GM12874 (cell line): ENCODE measurements around the gene LRRFIP1.

Experiments used
- TF ChIP-seq, protein P1 (sequence below): IDR thresholded peaks from 2 replicates; pipeline ENCODE4 v1.5.1; 2011; ENCODE audit warnings: low read depth, mild to moderate bottlenecking, control low read depth, low read length, moderate library complexity; ENCODE audit not compliant: insufficient read depth

Gene LRRFIP1

DNA sequence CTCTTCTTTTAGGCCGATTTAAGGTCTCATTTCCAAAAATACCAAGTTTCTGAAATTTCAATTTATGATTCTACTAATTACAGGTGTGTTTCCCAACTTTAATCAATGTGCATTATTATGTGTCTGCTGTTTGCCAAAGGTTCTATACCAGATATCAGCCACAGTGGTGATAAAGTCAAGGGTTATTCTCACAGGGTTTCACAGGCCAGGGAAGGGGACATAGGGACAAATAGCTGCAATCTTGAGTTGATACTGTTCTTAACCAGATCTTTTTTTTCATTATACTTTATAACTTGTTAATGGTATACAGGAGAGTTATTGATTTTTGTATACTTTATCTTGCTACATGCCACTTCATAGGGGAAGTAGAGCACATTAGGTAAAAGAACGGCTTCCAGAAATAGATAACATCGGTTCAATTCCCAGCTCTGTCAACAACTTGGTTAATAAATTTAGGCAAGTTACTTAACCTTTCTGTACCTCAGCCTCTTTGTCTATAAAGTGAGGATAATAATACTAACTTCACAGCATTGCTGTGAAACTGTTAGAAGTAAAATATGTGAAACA lies 200.1 kb downstream of the LRRFIP1 start:
- TF ChIP-seq, protein P1, sequence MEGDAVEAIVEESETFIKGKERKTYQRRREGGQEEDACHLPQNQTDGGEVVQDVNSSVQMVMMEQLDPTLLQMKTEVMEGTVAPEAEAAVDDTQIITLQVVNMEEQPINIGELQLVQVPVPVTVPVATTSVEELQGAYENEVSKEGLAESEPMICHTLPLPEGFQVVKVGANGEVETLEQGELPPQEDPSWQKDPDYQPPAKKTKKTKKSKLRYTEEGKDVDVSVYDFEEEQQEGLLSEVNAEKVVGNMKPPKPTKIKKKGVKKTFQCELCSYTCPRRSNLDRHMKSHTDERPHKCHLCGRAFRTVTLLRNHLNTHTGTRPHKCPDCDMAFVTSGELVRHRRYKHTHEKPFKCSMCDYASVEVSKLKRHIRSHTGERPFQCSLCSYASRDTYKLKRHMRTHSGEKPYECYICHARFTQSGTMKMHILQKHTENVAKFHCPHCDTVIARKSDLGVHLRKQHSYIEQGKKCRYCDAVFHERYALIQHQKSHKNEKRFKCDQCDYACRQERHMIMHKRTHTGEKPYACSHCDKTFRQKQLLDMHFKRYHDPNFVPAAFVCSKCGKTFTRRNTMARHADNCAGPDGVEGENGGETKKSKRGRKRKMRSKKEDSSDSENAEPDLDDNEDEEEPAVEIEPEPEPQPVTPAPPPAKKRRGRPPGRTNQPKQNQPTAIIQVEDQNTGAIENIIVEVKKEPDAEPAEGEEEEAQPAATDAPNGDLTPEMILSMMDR = no peak
